NOMO-1 (cell line): ENCODE data around the gene GPR83.
"Not testable (repeated sequence)": the region's sequence is repeated elsewhere in the genome, so short reads cannot be mapped to it uniquely, and the experiment has no call there.

Experiments
- DNase-seq, 2 experiments: peaks; one replicate each; lab custom pipeline; 2025; ENCODE audit not compliant: unreplicated experiment in 2 of 2; lab: John Stamatoyannopoulos, UW

GPR83 gene

GRCh38 chr11:94400839-94401772 is at the start of gene GPR83:
GPR83 (minus strand) TSS chr11:94401419; CDS start chr11:94401247, 172 bp downstream.
- no peak for DNase-seq

GRCh38 chr11:94450048-94450447 is 48.8 kb upstream of the GPR83 start:
- no peak for DNase-seq

GRCh38 chr11:94449437-94449836 is 48.2 kb upstream of the GPR83 start:
- no peak for DNase-seq

- no peak for DNase-seq
Observed at GRCh38 chr11:94449029-94449428, 47.8 kb upstream of the GPR83 start.

DNA sequence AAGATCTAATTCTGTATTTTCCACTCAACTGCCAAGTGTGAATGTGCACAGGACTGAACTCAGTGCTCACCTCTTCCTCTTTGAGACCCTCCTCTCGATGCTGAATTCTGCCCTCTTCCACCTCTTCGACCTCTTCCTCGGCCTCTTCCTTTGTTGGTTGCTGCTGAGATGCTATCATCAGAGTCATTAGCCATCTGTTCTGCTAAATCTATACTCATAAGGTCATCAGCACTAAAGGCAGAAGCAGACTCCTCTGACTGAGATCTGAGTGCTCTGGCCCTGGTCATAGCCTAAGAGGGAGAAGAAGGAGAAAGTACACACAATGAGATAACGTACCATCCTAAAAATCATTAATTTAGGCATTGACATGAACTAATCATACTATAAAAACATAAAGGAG is 45.9 kb upstream of the GPR83 start:
- no peak for DNase-seq

DNA sequence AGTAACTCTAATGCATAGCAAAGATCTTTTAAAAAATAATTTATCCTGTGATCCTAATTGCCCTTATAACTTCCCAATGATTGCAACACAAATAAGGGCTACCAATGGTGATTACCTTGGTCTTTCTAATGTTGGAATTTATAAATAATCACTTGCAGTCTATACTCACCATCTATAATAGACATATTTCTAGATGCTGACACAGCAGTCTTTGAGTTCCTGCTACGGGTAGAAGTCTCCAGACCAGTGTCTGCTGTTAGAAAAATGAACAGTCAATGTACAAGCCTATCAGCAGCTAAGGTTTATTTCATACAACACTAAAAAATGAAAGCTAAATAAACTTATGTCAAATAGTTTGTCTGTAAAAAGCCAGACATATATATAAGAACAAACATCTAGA is 44.4 kb upstream of the GPR83 start:
- DNase-seq: no peak

DNA sequence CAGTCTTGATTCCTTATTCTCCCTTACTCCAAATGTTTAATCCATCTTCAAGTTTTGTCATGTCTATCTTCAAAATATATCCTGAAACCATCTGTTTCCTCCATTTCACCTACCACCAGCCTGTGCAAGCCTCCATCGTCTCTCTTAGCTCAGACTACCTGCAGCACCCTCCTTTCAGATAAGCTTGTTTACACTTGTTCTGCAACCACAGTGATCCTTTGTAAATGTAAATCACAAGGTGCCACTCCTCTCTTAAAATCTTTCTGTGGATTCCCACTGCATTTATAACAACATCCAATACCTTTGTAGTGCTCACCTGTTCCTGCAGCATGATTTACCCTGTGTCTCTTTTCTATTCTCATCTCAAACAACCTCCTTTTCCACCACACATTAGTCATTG is 31.8 kb upstream of the GPR83 start:
- DNase-seq: no peak

DNA sequence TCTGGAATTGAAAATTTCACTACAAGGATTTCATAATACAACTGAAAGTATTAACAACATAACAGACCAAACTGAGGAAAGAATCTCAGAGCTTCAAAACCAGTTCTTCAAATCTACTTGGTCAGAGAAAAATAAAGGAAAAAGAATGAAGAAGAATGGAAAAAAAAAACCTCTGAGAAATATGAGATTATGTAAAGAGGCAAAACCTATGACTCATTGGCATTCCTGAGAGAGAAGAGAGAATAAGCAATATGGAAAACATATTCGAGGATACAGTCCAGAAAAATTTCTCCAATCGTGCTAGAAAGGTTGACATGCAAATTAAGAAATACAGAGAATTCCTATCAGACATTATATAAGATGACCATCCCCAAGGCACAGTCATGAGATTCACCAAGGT is 23.4 kb upstream of the GPR83 start:
- no peak for DNase-seq

DNA sequence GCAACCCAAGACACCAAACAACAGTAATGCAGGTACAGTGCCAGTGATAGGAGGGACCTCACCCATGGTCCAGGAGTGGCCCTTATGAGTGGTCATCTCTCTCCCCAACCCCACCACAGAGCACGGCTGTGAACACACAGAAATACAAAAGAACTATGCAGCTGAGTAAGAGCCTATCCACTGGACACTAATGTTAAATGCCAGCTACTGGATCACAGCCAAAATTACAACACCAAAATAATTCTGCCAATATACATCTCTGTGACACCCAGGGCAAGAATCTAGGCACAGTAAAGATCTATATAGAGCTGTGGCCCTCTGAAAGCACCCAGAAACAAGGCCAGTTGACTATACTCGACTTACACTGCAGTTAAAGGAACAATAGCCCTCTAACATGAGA is 22.8 kb upstream of the GPR83 start:
- no peak for DNase-seq

GRCh38 chr11:94423507-94423906 is 22.3 kb upstream of the GPR83 start:
- no peak for DNase-seq

- no peak for DNase-seq
Observed at GRCh38 chr11:94418123-94418765, 17.0 kb upstream of the GPR83 start.

DNA sequence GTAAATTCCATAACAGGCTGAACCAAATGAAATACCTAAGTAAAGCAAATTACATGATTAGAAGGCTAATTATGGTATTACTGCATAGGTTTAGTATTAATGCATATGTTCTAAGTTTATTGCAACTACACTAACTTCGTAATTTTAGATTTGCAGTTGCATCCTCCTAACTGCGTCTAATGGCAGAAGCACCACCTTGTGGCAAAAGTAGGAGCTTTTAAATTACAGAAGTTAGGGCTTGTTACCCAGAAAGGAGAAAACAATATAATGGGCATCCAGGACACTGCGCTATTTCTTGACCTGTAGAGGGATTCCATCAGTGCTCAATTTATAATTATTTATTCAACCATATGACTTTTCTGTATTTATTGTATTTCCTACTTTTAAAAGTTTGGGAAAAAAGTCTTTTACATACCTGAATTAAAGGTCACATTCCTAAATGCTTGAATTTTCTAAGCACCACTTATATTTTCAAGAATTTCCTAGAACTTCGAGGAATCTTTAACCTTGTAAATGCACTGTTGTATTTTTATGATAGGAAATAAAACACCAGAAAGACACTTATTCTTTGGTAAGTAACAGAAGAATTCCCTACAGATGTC is 16.3 kb upstream of the GPR83 start:
- peak in 1 of 2 experiments; percentile 21 for DNase-seq

DNA sequence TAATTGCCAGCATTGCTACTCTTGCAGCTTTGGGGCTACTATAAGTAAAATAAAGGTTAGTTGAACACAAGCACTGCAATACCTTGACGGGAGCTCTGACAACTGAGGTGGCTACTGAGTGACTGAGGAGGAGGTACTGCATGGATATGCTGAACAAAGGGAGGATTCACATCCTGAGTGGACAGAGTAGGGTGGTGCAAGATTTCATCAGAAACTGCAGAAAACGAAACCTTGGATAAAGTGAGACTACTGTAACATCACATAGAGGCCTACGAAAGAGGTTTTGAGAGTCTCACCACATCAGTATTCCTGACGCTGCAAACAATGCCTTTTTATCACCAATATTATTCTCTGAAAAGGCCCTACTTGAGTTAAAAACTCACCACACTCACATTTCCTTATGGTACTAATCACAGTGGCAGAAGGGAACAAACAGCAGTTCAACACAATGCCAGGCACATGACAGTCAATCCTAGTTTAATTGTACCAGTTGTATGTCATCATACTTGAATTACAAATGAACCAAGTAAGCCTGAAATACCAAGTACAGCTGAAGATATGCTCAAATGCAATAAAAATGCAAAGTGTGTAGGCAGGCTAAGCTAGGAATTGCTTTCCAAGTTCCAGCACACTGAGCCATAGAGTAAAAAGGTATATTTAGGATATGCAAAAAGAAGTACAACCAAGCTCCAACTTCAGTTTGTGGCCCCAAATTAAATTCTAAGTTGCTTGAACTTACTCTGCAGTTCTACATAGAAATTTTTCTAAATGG is 4.0 kb upstream of the GPR83 start:
- DNase-seq: no peak

- no peak for DNase-seq
Observed at GRCh38 chr11:94402355-94402754, 1.1 kb upstream of the GPR83 start.

GRCh38 chr11:94401773-94402265 is 600 bp upstream of the GPR83 start:
- DNase-seq: no peak

GRCh38 chr11:94400457-94400838 is 771 bp downstream of the GPR83 start:
- DNase-seq: no peak

- no peak for DNase-seq
Observed at GRCh38 chr11:94400050-94400449, 1.2 kb downstream of the GPR83 start.

- no peak for DNase-seq
Observed at GRCh38 chr11:94398101-94398500, 3.1 kb downstream of the GPR83 start.

DNA sequence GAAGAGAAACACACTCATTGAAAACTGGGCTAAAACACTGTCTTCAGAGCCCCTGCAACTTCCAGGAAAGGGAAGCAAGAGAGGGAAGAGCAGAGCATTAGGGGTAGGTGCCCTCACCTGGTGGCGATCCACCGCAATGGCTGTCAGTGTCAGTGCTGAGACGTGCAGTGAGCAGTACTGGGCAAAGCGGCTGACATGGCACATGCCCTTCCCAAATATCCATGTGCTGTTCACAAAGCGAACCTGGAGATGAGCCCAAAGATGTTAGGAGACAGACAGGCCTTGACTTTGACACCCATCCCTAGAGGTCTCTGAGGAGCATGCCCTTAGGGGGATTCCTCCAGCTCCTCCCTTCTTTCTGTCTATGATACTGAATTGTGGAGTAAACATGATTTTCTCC is 4.9 kb downstream of the GPR83 start:
- DNase-seq: no peak

DNA sequence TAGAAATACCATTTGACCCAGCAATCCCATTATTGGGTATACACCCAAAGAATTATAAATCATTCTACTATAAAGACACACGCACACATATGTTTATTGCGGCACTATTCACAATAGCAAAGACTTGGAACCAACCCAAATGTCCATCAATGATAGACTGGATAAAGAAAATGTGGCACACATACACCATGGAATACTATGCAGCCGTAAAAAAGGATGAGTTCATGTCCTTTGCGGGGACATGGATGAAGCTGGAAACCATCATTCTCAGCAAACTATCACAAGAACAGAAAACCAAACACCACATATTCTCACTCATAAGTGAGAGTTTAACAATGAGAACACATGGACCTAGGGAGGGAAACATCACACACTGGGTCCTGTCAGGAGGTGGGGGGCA is 9.3 kb downstream of the GPR83 start:
- DNase-seq: not testable (repeated sequence)

DNA sequence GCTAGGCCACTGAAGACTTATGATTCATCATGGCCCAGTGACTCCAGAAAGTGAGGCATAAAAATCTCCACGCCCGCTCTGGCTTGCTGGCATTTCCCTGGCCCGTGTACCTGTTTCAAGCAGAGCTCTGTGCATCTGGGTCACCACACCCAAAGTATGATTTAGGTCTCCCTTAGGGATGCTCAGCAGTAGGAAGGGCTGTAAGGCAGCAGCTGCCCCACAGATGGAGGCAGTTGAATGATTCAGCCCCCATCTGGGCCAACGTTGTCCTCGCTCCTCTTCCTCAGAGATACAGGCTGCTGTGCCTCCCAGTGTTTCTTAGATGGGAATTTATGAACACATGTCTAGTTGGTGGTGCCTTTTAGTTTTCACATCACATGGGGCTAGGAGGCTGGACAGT is 21.6 kb downstream of the GPR83 start:
- DNase-seq: no peak
